ENCODE data around the gene CDH16.

The CDH16 gene

DNA sequence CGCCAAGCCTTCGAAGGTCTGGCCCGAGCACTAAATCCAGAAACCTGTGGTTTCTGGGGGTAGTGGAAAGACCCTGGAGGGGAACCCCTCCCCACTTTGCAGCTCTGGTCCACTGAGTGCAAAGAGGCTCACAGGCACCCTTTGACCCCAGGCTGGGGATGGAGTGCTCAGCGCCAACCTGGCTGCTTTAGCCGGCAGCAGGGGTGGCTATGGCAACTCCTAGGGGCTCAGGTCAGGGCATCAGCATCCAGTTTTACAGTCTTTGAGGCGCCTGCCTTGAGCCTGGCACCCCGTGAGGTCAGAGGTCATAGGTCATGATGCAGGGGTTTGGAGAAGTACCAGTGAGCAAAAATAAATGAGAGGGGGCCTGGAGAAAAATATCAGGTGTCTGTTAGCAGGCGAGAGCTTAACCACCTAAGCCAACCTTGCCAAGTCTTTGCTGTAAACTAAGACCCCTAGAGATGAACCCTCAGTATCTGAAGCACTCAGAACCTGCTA is 56.6 kb downstream of the CDH16 start:
- DNase-seq = no peak

DNA sequence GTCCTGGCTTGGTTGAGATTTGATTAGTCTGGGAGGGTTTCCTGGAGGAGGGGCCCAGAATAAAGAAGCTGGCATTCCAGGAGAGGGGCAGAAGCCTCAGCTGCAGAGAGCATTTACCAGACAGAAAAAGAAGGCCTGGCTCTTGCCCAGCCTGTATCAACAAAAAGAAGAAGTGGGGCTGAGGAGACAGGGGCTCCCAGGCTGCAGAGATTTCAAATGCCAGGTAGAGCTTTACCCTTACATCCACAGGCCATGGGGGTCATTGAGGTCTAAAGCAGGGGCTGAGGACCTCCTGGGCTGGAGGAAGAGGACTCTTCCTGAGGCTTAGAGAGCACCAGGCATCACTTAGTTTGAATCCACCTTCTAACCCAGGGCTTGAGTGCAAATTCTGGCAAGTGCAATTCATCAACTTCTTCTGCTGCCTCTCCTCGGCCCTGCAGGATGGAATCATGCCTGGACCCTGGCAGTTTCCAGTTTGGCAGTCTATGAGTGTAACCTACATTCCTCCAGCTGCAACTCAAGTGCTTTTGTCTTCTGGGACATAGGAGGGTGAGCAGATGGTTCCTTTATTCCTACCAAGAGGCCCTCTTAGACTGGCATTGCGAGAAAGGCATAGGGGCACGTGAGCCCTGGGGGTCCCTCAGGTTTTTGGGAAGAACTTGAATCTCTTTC is 59.2 kb downstream of the CDH16 start:
- no peak for DNase-seq

DNA sequence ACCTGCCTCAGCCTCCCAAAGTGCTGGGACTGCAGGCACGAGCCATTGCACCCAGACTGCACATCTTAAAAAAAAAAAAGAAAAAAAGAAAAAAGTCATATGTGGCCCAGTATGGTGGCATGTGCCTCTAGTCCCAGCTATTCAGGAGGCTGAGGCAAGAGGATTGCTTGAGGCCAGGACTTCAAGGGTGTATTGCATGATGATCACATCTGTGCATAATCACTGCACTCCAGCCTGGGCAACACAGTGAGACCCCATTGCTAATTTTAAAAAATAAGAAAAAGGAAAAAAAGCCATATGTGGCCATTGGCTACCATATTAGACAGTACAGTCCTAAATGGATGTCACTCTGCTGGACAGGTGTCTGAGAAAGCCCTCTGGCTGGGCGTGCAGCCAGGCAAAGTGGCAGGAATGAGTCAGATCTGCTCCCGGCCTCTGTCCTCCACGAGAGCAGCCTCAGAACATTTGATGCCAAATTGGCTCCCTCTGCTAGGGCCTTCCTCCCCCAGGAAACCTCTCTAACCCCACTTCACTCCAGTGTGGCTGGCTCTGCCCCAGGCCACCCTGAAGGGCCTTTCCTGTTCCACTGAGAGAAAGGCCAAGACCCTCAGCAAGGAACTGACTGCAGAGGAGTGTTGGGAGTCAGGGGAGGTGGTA is 59.8 kb downstream of the CDH16 start:
- no peak for DNase-seq

Data from activated CD8-positive, alpha-beta memory T cell treated with anti-CD3 and anti-CD28 coated beads for 24 hours (primary cell).